PFSK-1 (cell line): ENCODE measurements around the gene POC1A.

Source experiments
- FOXP2 ChIP-seq: optimal IDR thresholded peaks from 2 replicates; pipeline ENCODE3; 2011; ENCODE audit warnings: borderline replicate concordance, control low read depth, inconsistent platforms; ENCODE audit not compliant: insufficient read depth; ENCODE audit errors: extremely low read length, extremely low read depth
- POLR2AphosphoS5 ChIP-seq: IDR thresholded peaks from 2 replicates; pipeline ENCODE4 v1.6.1; 2012; ENCODE audit warnings: low read depth, mild to moderate bottlenecking, control low read depth, low read length, moderate library complexity
- SIN3A ChIP-seq: IDR thresholded peaks from 2 replicates; pipeline ENCODE4 v1.6.1; 2012; ENCODE audit warnings: mild to moderate bottlenecking, low read length, moderate library complexity, borderline replicate concordance; ENCODE audit not compliant: insufficient read depth
- TAF1 ChIP-seq: IDR thresholded peaks from 2 replicates; pipeline ENCODE4 v1.6.1; 2012; ENCODE audit warnings: low read length, control low read depth, borderline replicate concordance; ENCODE audit not compliant: insufficient read depth
- TF ChIP-seq, protein P1 (sequence below), 2 experiments: IDR thresholded peaks; 2 replicates each; pipeline versions ENCODE4 v1.6.1 to v1.8.0; 2011 to 2012; ENCODE audit warnings: low read depth in 2 of 2, low read length in 2 of 2, control low read depth in 1 of 2, inconsistent platforms in 1 of 2, mild to moderate bottlenecking in 1 of 2, moderate library complexity in 1 of 2; ENCODE audit not compliant: insufficient read depth in 1 of 2

GRCh38 chr3:52140769-52141168 is 13.5 kb downstream of the POC1A start:
- TF ChIP-seq POLR2AphosphoS5 (no peak), SIN3A (no peak), TAF1 (no peak), FOXP2 (no peak)
- TF ChIP-seq, protein P1, sequence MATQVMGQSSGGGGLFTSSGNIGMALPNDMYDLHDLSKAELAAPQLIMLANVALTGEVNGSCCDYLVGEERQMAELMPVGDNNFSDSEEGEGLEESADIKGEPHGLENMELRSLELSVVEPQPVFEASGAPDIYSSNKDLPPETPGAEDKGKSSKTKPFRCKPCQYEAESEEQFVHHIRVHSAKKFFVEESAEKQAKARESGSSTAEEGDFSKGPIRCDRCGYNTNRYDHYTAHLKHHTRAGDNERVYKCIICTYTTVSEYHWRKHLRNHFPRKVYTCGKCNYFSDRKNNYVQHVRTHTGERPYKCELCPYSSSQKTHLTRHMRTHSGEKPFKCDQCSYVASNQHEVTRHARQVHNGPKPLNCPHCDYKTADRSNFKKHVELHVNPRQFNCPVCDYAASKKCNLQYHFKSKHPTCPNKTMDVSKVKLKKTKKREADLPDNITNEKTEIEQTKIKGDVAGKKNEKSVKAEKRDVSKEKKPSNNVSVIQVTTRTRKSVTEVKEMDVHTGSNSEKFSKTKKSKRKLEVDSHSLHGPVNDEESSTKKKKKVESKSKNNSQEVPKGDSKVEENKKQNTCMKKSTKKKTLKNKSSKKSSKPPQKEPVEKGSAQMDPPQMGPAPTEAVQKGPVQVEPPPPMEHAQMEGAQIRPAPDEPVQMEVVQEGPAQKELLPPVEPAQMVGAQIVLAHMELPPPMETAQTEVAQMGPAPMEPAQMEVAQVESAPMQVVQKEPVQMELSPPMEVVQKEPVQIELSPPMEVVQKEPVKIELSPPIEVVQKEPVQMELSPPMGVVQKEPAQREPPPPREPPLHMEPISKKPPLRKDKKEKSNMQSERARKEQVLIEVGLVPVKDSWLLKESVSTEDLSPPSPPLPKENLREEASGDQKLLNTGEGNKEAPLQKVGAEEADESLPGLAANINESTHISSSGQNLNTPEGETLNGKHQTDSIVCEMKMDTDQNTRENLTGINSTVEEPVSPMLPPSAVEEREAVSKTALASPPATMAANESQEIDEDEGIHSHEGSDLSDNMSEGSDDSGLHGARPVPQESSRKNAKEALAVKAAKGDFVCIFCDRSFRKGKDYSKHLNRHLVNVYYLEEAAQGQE (IDR thresholded peaks at IDR 0.05; ENCODE audit: insufficient read depth in 1 of 2, low read depth in 2 of 2, low read length in 2 of 2), result no peak
